Hematopoietic multipotent progenitor cell treated with erythropoietin and hydrocortisone succinate and interleukin-3 and kit ligand, for 6 days (in vitro differentiated cells): ENCODE measurements around the gene CAMK4.

Source experiments
- DNase-seq: peaks from one replicate; pipeline ENCODE4 v3.0.0-alpha.2; 2015

Gene CAMK4

GRCh38 chr5:111447099-111447498 lies 222.9 kb downstream of the CAMK4 start:
- DNase-seq, result no peak

DNA sequence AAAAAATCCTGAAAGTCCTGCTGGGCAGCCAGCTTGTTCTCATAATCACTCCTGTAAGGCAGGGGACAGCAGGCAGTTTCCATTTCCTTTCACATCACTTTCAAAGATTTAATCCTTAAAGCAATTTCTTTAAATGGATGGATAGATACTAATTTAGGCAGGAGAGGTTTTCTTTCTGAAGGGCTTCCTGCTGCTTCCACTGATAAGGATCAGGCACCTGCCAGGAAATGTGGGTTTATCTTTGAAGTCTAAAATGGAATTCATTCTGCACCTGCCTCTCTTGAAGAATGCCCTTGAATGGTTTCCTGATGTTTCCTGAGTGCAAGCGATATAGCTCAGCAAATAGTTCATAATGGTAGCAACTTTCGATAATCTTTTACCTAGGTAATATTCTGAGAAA lies 223.6 kb downstream of the CAMK4 start:
- DNase-seq, result no peak

DNA sequence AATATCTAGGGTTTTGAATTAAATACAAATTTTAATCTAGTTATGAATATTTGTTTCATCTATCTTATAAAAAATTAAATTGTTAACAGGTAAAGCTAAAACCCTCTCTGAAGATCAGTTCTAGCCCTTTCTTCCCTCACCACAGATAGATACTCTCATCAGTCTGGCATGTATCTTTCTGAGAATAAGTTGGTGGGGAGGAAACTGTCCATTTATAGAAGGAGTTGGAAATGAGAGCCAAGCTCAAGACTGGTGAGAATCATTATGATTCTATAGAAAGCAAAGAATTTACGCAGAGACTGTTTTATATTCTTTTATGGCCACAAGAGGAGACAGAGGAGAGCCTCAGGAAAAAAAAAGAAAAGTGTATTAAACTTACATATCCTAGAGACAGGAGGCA lies 229.1 kb downstream of the CAMK4 start:
- DNase-seq, result no peak

GRCh38 chr5:111453747-111454146 lies 229.6 kb downstream of the CAMK4 start:
- no peak for DNase-seq

- no peak for DNase-seq
These were observed 230.0 kb downstream of the CAMK4 start for GRCh38 chr5:111454198-111454622.

- no peak for DNase-seq
These were observed 230.6 kb downstream of the CAMK4 start for GRCh38 chr5:111454776-111455175.

DNA sequence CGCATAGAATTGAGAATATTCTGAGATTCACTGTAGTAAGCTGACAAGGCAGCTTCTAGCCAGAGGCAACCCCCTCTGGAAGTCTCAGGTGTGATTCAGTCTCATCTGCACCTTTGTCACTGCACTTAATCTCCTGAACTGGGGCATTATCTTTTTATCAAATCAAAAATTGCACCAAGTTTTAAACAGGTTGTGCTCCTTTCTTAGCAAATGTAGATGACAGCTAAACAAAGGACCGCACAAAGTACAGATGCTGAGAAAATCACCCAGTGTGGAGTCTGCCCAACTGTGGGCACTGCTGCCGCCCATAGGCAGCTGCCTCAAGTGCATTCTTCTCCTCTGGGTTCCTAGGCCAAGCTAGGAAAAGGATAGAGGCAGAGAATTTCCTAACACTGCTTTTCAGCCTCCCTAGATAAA lies 237.1 kb downstream of the CAMK4 start:
- no peak for DNase-seq

GRCh38 chr5:111461934-111462333 lies 237.8 kb downstream of the CAMK4 start:
- DNase-seq, result no peak

GRCh38 chr5:111463311-111463710 lies 239.1 kb downstream of the CAMK4 start:
- DNase-seq, result no peak

DNA sequence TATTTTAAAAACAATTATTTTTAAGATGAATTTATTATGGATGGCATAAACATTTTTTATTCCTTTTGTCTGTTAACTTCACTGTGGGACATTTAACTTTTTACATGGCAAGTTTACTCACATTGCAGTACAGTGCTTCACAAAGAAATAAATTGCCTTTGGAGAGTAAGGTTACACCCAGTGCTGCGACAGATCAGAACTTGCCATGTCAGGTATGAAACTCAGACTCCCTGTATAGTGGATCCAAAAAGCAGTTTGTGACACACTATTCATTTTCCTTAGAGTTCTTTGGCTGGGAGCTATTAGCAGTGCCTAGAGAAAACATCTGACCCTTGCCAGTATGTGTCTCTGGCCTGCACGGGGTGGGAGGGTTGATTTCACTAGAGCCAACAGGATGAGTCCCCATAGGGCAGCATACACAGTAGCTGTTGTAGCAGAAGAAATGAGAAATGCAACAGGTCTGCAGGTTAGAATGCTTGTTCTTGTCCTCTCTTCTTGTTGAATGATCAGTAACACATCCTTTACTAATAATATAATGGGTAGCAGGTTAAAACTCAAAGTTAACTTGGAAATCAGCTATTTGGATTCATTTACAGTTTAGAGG lies 245.2 kb downstream of the CAMK4 start:
- no peak for DNase-seq

DNA sequence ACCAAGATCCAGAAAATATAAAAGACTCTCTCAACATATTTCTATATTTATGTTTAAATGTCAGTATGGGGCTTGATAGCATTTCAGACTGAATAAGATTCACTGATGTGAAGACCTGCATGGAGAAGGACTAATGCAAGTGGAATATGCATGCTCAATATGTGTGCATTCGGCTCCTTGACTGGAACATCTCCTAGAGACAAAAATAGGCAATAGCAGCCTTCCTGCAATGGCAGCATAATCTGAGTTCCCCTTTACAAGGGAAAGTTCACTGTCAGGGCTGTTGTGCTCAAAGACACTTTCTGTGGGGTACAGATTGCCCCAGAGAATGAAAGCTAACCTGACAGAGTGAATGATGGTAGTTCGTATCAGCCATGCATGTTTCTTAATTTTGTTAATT lies 245.7 kb downstream of the CAMK4 start:
- no peak for DNase-seq

- no peak for DNase-seq
These were observed 247.9 kb downstream of the CAMK4 start for GRCh38 chr5:111472096-111472495.

DNA sequence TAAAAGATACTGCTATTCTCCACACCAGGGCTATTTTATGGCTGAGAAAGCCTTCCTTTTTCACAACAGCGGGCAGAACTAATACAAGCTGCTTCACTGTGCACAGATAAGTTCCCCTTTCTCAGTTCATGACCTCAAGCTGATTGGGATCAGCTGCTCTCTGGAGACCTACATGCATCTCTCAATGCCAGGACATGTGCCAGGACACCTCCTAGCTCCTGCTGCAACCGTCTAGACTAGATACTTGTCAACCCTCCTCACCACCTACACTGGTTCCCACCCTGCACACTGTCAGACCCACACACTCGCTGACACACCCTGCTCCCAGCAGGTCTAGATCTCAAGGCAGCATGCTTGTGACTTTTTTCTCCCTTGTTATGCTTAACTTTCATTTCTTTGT lies 248.4 kb downstream of the CAMK4 start:
- DNase-seq, result peak; percentile 87

DNA sequence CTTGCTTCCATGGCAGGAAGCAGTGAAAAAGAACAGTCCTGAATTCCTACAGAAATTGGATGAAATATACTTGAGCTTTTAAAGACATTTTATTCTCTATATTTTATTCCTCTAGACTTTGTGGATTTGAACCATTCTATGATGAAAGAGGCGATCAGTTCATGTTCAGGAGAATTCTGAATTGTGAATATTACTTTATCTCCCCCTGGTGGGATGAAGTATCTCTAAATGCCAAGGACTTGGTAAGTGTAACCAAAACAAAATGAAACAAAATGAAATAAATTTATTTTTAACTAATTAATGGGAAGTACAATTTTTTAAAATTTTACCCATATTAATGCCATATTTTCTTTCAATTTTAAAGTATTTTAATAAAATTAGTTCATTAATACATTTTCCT lies 254.1 kb downstream of the CAMK4 start:
- peak; percentile 19 for DNase-seq

DNA sequence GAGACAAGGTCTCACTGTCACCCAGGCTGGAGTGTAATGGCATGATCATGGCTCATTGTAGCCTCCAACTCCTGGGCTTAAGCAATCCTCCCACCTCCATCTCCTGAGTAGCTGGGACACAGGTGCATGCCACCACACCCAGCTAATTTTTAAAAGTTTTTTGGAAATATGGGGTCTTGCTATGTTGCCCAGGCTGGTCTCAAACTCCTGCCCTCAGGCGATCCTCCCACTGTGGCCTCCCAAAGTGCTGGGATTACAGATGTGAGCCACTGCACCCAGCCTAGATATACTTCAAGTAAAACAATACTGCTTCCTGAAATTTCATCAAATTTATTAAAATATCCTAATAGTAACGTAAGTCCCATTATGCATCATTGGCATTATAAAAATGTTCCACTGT lies 254.7 kb downstream of the CAMK4 start:
- no peak for DNase-seq

DNA sequence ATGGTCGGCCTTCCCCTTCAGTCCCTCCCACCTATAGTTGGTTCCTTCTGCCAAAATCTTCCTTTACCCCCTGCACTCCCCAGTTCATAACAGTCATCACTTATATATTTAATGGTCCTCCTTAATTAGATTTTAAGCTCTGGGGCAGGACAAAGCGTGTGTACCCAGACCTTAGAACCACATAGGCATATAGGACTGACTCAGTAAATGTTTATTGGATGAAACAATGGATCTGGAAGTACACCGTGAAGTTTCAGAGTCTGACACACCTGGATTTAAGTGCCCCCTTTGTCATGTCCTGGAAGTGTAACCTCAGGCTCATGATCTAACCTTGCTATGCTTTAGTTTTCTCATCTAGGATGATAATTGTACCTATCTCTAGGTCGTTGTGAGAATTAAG lies 256.2 kb downstream of the CAMK4 start:
- DNase-seq, result no peak

DNA sequence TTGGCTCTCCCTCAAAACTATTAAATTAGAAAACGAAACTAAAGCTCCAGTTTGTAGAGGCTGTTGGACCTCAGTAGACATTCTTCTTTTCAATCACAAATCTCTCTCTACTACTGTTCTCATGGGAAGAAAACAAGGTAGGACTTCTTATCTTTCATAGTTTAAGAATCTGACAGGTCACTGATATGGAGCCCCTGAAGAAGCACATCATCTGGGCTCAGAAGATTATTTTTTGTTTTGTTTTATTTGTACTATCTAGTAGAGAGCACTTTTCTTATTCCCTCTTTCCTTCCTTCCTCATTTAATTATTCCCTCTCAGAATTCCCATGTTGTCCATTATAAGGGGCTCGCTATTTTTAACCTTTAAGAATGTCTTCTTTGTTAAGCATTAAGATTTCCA lies 261.9 kb downstream of the CAMK4 start:
- DNase-seq, result no peak

GRCh38 chr5:111486926-111487325 lies 262.7 kb downstream of the CAMK4 start:
- no peak for DNase-seq

DNA sequence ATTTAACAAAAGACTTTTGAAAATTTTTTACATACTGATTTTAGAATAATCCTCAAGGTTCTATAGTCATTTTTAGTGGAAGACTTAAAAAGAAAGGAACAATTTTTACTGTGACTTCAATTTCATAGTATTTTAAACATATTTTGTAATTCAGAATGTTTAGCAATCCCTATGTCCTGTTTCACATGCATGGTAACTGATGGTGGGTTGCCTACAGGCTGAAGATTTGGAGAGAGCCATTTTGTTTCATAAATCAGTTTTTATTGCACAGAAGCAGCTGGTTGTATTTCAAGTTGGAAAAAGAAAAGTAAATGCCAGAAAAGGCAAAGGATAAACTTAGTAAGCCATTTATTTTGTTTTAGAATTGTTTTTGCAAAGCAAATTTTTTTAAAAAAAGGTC lies 264.2 kb downstream of the CAMK4 start:
- no peak for DNase-seq

- no peak for DNase-seq
These were observed 268.8 kb downstream of the CAMK4 start for GRCh38 chr5:111493031-111493430.

DNA sequence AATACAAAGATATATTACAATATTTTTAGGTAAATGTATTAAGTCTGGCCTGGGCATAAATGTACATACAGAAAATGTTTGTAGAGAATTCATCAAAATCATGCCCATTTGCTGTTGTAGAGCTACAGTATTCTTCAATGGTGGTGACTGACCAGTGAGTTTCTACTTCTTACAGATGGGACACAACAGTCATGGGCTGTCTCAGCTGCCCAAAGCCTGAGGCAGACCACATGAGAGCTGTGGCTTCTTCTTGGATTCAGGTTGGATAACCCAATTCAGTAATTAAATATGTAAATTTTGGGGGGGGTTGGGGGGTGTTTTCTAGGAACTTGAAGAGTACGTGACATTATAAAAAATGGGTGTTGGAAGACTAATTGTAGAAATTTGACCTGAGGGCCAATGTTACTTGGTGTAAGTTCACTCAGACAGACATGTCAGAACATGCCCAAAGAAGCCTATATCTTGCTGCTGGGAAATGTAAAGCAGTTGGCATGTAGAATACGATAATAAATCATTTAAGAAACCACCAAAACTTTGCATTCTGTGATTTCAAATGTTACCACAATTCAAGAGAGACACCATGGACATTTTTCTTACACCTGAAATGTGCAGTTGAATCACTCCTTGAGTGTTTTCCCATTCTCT lies 270.3 kb downstream of the CAMK4 start:
- DNase-seq, result no peak

DNA sequence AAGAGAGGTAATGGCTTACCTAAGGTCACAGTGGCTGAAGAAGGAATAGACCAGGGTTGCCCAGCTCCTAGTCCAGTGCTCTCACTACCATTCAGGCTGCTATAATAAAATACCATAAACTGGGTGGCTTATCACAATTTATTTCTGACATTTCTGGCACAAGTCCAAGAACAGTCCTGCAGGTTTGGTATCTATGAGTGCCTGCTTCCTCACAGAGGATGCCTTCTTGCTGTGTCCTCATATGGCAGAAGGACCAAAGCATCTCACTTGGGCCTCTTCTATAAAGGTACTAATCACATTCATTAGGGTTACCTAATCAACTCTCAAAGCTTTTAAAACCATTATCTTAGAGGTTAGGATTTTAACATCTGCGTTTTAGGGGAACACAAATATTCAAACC lies 271.0 kb downstream of the CAMK4 start:
- DNase-seq, result peak; percentile 74

DNA sequence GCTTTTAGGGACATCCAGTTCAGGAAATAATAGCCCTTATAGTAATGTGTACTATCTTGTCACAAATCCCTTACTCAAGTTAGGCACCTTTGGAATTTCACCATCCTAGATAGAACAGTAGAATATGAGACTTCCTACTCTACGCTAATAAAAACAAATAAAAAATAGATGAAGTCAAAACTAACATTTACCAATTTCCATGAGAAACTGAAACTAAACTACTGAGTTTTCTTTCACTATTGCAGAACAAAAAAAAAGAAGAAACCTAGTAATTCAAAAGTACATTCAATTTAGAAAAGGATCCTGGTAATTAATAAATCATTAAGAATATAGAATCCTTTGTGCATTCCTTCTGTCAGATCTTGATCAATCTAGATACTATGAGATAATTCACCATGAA lies 274.2 kb downstream of the CAMK4 start:
- no peak for DNase-seq

DNA sequence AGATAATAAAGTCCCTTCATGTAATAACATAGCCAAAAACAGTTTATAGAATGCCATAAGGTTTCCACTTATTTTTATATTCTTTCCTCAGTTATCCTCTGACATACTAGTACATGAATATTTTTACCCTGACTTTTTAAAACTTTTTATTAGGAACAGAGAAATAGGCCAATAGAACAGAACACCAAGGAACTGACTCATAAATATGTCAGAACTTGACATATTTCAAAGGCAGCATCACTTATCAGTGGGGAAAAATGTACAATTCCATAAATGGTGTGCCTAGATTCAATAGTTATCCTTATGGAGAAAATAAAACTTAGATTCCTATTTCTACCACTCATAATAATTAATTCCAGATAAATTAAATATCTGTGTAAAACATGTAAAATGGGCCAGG lies 278.8 kb downstream of the CAMK4 start:
- DNase-seq, result no peak

DNA sequence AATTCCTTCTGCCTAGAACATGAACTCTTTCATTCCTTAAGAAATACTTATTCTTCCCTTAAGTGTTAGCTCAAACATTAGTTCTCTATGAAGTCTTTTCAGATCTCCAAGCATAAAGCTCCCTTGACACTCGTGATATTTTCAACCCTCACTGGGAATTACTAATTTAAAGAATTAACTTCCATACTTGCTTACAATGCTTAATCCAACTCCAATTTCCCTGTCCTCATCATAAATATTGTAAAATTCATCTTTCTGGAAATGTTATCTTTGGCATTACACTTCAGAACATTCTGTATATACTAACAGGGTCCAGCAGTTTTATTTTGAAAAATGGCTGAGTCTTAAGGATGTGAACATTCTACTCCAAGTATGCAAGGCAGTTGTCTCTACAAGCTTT lies 280.9 kb downstream of the CAMK4 start:
- no peak for DNase-seq
